Endodermal cell (in vitro differentiated cells): ENCODE data around the gene PABPN1L. TPM values are rescaled to one million over a fixed set of nuclear protein-coding genes. Genes with fewer than 3 reads are reported as not detected.

Source experiments
- DNase-seq: peaks from one replicate; pipeline ENCODE4 v3.0.0-alpha.2; 2017
- H3K27ac ChIP-seq: 2 replicates; pipeline ENCODE4 v1.5.1; 2013; ENCODE audit warnings: mild to moderate bottlenecking, low read depth, low read length, moderate library complexity
- H3K27me3 ChIP-seq: 2 replicates; pipeline ENCODE4 v1.6.1; 2013; ENCODE audit warnings: mild to moderate bottlenecking, low read length, moderate library complexity; ENCODE audit not compliant: insufficient read depth, control insufficient read depth, poor library complexity, severe bottlenecking
- H3K36me3 ChIP-seq: 2 replicates; pipeline ENCODE4 v1.7.0; 2013; ENCODE audit warnings: mild to moderate bottlenecking, low read length, moderate library complexity; ENCODE audit not compliant: control insufficient read depth, insufficient read depth
- H3K4me1 ChIP-seq: one replicate; pipeline ENCODE4 v1.7.0; 2013; ENCODE audit warnings: low read length; ENCODE audit not compliant: control insufficient read depth, insufficient read depth
- H3K4me3 ChIP-seq: 2 replicates; pipeline ENCODE4 v1.5.1; 2013; ENCODE audit warnings: mild to moderate bottlenecking, low read length, moderate library complexity
- H3K9ac ChIP-seq: 2 replicates; pipeline ENCODE4 v1.6.1; 2013; ENCODE audit warnings: mild to moderate bottlenecking, low read length, moderate library complexity; ENCODE audit not compliant: poor library complexity, severe bottlenecking; ENCODE audit errors: extremely low read depth
- H3K9me3 ChIP-seq: 2 replicates; pipeline ENCODE4 v1.6.1; 2013; ENCODE audit warnings: mild to moderate bottlenecking, low read length, moderate library complexity; ENCODE audit not compliant: control insufficient read depth
- H3K27ac Mint-ChIP-seq: 2 replicates; pipeline ENCODE4 v1.8.0; 2020; ENCODE audit warnings: mixed read lengths
- H3K27me3 Mint-ChIP-seq: 2 replicates; pipeline ENCODE4 v1.8.0; 2021; ENCODE audit warnings: mild to moderate bottlenecking, mixed read lengths; ENCODE audit not compliant: insufficient read depth
- H3K36me3 Mint-ChIP-seq: 2 replicates; pipeline ENCODE4 v1.8.0; 2020; ENCODE audit warnings: low read depth, mixed read lengths
- H3K4me1 Mint-ChIP-seq: 2 replicates; pipeline ENCODE4 v1.8.0; 2020; ENCODE audit warnings: mixed read lengths
- H3K4me3 Mint-ChIP-seq: 2 replicates; pipeline ENCODE4 v1.8.0; 2020; ENCODE audit warnings: mild to moderate bottlenecking, moderate library complexity, mixed read lengths
- H3K9me3 Mint-ChIP-seq: 2 replicates; pipeline ENCODE4 v1.8.0; 2020; ENCODE audit warnings: mild to moderate bottlenecking, mixed read lengths
- WGBS, 2 experiments: methylation state at CpG; one replicate each; pipeline versions ENCODE4 v1.1.5 to v1.1.7; 2013; ENCODE audit warnings: missing lambda C conversion rate in 2 of 2, mixed read lengths in 1 of 2; ENCODE audit not compliant: insufficient coverage in 1 of 2, insufficient read length in 1 of 2; 5-methylcytosine and 5-hydroxymethylcytosine counted together
- total RNA-seq, 2 donors: library from RNA; stranded (reverse); fragmentation: NEBNext Ultra II Directional in 1 of 2; extraction: Animal tissue kit (Norgen Biotek cat#: 25700) in 1 of 2; gene quantifications; 2 replicates in 1 of 2; 3 replicates in 1 of 2; pipeline ENCODE4 v1.2.1, GENCODE V29; 2021
- TF ChIP-seq, protein P1 (sequence below): fragments of 200-600 bp; sonication (generic); conservative IDR thresholded peaks from 2 replicates; pipeline ENCODE4 v1.5.0; 2021; ENCODE audit warnings: antibody characterized with exemption, mild to moderate bottlenecking

PABPN1L gene
- total RNA-seq, 2 donors from 2014 or later: not detected

DNA sequence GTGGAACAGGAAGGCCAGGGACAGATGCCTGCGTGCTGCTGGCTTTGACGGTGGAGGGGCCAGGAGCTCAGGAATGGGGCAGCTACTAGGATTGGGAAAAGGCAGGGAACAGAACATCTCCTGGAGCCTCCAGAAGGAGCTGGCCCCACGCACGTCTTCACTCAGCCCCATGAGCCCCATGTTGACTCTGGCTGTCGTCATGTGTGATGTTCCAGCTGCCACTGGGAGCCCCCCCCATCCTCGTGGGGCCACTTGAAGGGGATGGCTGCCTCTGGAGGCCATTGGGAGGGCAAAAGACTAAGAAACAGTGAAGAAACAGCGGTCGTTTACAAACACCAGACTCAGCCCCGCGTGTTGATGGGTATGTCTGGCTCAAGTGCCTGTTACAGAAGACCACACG lies 36.2 kb downstream of the PABPN1L start:
- no peak overlapping the region for H3K4me3 Mint-ChIP-seq
- no peak overlapping the region for H3K27ac Mint-ChIP-seq
- WGBS, 2 experiments: 85 to 91% methylated on average over 10 to 11 of the region's 11 CpGs
- peaks cover 4% of the 10 kb centered on the region for H3K36me3 Mint-ChIP-seq
- Histone ChIP-seq H3K36me3 (no peaks in the 10 kb centered on the region), H3K27ac (no peak overlapping the region), H3K27me3 (no peaks in the 10 kb centered on the region), H3K4me1 (no peaks in the 10 kb centered on the region), H3K9me3 (no peaks in the 10 kb centered on the region), H3K4me3 (no peak overlapping the region), H3K9ac (no peak overlapping the region)
- TF ChIP-seq, protein P1, sequence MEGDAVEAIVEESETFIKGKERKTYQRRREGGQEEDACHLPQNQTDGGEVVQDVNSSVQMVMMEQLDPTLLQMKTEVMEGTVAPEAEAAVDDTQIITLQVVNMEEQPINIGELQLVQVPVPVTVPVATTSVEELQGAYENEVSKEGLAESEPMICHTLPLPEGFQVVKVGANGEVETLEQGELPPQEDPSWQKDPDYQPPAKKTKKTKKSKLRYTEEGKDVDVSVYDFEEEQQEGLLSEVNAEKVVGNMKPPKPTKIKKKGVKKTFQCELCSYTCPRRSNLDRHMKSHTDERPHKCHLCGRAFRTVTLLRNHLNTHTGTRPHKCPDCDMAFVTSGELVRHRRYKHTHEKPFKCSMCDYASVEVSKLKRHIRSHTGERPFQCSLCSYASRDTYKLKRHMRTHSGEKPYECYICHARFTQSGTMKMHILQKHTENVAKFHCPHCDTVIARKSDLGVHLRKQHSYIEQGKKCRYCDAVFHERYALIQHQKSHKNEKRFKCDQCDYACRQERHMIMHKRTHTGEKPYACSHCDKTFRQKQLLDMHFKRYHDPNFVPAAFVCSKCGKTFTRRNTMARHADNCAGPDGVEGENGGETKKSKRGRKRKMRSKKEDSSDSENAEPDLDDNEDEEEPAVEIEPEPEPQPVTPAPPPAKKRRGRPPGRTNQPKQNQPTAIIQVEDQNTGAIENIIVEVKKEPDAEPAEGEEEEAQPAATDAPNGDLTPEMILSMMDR: no peak
- no peak for DNase-seq
- H3K4me1 Mint-ChIP-seq: no peaks in the 10 kb centered on the region
- no peaks in the 10 kb centered on the region for H3K27me3 Mint-ChIP-seq
- no peaks in the 10 kb centered on the region for H3K9me3 Mint-ChIP-seq

DNA sequence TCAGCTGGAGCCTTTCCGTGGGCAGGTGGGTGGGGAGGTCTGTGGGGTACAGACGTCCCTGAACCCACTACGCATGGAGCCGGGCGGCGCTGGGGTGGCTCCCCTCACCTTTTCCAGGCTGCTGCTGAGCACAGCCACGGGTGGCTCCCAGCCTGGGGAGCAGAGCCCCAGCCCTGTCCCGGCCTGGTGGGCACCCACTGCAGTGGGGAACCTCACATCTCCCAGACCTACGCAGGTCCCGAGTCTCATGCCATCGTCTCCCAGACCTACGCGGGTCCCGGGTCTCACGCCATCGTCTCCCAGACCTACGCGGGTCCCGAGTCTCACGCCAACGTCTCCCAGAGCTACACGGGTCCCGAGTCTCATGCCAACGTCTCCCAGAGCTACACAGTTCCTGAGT lies 37.7 kb downstream of the PABPN1L start:
- no peaks in the 10 kb centered on the region for H3K27me3 Mint-ChIP-seq
- DNase-seq: no peak
- Histone ChIP-seq H3K4me3 (no peak overlapping the region), H3K4me1 (no peaks in the 10 kb centered on the region), H3K9ac (no peak overlapping the region), H3K27me3 (no peaks in the 10 kb centered on the region), H3K9me3 (no peaks in the 10 kb centered on the region), H3K36me3 (no peaks in the 10 kb centered on the region), H3K27ac (no peak overlapping the region)
- H3K27ac Mint-ChIP-seq: no peak overlapping the region
- no peaks in the 10 kb centered on the region for H3K4me1 Mint-ChIP-seq
- H3K36me3 Mint-ChIP-seq: peaks cover 4% of the 10 kb centered on the region
- TF ChIP-seq, protein P1: no peak
- no peaks in the 10 kb centered on the region for H3K9me3 Mint-ChIP-seq
- no peak overlapping the region for H3K4me3 Mint-ChIP-seq
- WGBS, 2 experiments: 91 to 96% methylated on average over 12 to 23 of the region's 24 CpGs

DNA sequence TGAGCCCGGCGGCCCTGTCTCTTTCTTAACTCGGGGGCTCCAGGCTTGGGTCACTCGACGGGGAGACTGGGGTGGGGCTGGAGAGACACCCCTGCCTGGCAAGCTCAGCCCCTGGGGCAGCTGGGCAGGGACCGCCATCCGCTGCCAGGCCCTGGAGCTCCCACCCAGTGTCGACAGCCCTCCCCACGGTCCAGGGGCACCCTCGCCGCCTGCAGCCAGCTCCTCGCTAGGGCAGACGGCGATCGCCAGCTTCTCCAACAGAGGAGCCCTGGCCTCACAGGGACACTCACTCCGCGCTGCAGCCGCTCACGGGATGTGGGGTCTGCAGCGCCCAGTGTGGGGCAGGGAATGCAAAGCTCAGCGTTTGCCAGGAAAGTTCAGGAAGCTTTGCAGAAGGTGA lies 38.7 kb downstream of the PABPN1L start:
- 94% methylated on average over 20 to 21 of the region's 21 CpGs for WGBS, 2 experiments
- H3K4me3 ChIP-seq: no peak overlapping the region
- H3K27me3 ChIP-seq: no peaks in the 10 kb centered on the region
- H3K9me3 ChIP-seq: no peaks in the 10 kb centered on the region
- H3K36me3 ChIP-seq: no peaks in the 10 kb centered on the region
- H3K27ac Mint-ChIP-seq: no peak overlapping the region
- no peaks in the 10 kb centered on the region for H3K9me3 Mint-ChIP-seq
- TF ChIP-seq, protein P1: no peak
- no peak overlapping the region for H3K27ac ChIP-seq
- no peak overlapping the region for H3K9ac ChIP-seq
- H3K4me1 Mint-ChIP-seq: no peaks in the 10 kb centered on the region
- H3K4me3 Mint-ChIP-seq: no peak overlapping the region
- no peak for DNase-seq
- H3K36me3 Mint-ChIP-seq: peaks cover 8% of the 10 kb centered on the region
- H3K27me3 Mint-ChIP-seq: no peaks in the 10 kb centered on the region
- no peaks in the 10 kb centered on the region for H3K4me1 ChIP-seq
